Activated CD4-positive, alpha-beta memory T cell treated with anti-CD3 and anti-CD28 coated beads, Interleukin-2, amount 10 ng/mL, durations not matched to agents 7 days and 5 days (primary cell): ENCODE data around the gene GRK4. TPM values are rescaled to one million over a fixed set of nuclear protein-coding genes. Genes with fewer than 3 reads are reported as not detected.

Source experiments
- CTCF ChIA-PET: fragments of 350-600 bp; sonication (Branson Sonifier 250); formaldehyde crosslinking; loops from one replicate; lab custom pipeline; 2021; ENCODE audit warnings: antibody characterized with exemption, inconsistent platforms; lab: Charles Lee
- POLR2A ChIA-PET: fragments of 350-600 bp; sonication (Branson Sonifier 250); formaldehyde crosslinking; loops from one replicate; lab custom pipeline; 2021; ENCODE audit warnings: antibody characterized with exemption; lab: Charles Lee
- DNase-seq: peaks from one replicate; pipeline ENCODE4 v3.0.0-alpha.2; 2020
- H3K27ac Mint-ChIP-seq: one replicate; pipeline ENCODE4 v1.8.0; 2021; ENCODE audit warnings: mild to moderate bottlenecking, mixed read lengths
- H3K27me3 Mint-ChIP-seq: one replicate; pipeline ENCODE4 v1.8.0; 2021; ENCODE audit warnings: mixed read lengths
- H3K36me3 Mint-ChIP-seq: one replicate; pipeline ENCODE4 v1.8.0; 2021; ENCODE audit warnings: low read depth, mixed read lengths
- H3K4me1 Mint-ChIP-seq: one replicate; pipeline ENCODE4 v1.8.0; 2021; ENCODE audit warnings: mixed read lengths
- H3K4me3 Mint-ChIP-seq: one replicate; pipeline ENCODE4 v1.8.0; 2021; ENCODE audit warnings: mild to moderate bottlenecking, mixed read lengths
- H3K9me3 Mint-ChIP-seq: one replicate; pipeline ENCODE4 v1.8.0; 2021; ENCODE audit warnings: mixed read lengths
- total RNA-seq, 2 experiments: library from RNA; stranded (reverse); gene quantifications; one replicate each; pipeline ENCODE4 v1.2.3, GENCODE V29; 2021

GRK4 gene
- total RNA-seq, 2 experiments from 2014 or later = 3.1 to 3.6 TPM

- DNase-seq = no peak
- Mint-ChIP-seq H3K27me3 (peaks cover 10% of the 10 kb centered on the region), H3K36me3 (no peaks in the 10 kb centered on the region), H3K9me3 (no peaks in the 10 kb centered on the region), H3K4me1 (peaks cover 29% of the 10 kb centered on the region), H3K4me3 (no peak overlapping the region), H3K27ac (no peak overlapping the region)
- POLR2A ChIA-PET = no interaction called here
- CTCF ChIA-PET = interaction anchor here (0.7 to 2.9 kb wide), 2 partner anchors 57 to 73 kb away, joined by 3 to 11 read pairs; partner anchors contain the start of genes GRK4 and NOP14
Observed at GRCh38 chr4:3035674-3036073, 72.3 kb downstream of the GRK4 start.

GRCh38 chr4:3036131-3036952 lies 73.0 kb downstream of the GRK4 start:
- H3K27me3 Mint-ChIP-seq = peaks cover 10% of the 10 kb centered on the region
- H3K36me3 Mint-ChIP-seq = no peaks in the 10 kb centered on the region
- peaks cover 33% of the 10 kb centered on the region for H3K4me1 Mint-ChIP-seq
- DNase-seq = no peak
- H3K27ac Mint-ChIP-seq = no peak overlapping the region
- no peak overlapping the region for H3K4me3 Mint-ChIP-seq
- no peaks in the 10 kb centered on the region for H3K9me3 Mint-ChIP-seq
- POLR2A ChIA-PET = no interaction called here
- CTCF ChIA-PET = interaction anchor here (0.7 to 2.9 kb wide), 5 partner anchors 9 to 73 kb away, joined by 3 to 30 read pairs (median 6); partner anchors contain the start of genes GRK4 and NOP14

GRCh38 chr4:3037957-3038461 lies 74.6 kb downstream of the GRK4 start:
- peaks cover 10% of the 10 kb centered on the region for H3K27me3 Mint-ChIP-seq
- H3K27ac Mint-ChIP-seq = no peak overlapping the region
- H3K9me3 Mint-ChIP-seq = no peaks in the 10 kb centered on the region
- H3K36me3 Mint-ChIP-seq = peaks cover 3% of the 10 kb centered on the region
- ChIA-PET CTCF (interaction anchor here (0.6 to 2.9 kb wide), 11 partner anchors 13 to 89 kb away, joined by 3 to 30 read pairs (median 4); partner anchors contain the start of genes GRK4, HTT-AS and NOP14), POLR2A (interaction anchor here (0.6 to 1.2 kb wide), 2 partner anchors 36 to 570 kb away, joined by 3 read pairs; no protein-coding TSS in a partner anchor)
- no peak for DNase-seq
- H3K4me1 Mint-ChIP-seq = peaks cover 47% of the 10 kb centered on the region
- H3K4me3 Mint-ChIP-seq = peak overlapping the region; percentile 7

- ChIA-PET POLR2A (no interaction called here), CTCF (interaction anchor here (1.2 kb wide), 1 partner anchor 61 kb away, joined by 3 read pairs; no protein-coding TSS in a partner anchor)
- peaks cover 10% of the 10 kb centered on the region for H3K27me3 Mint-ChIP-seq
- H3K4me1 Mint-ChIP-seq = peaks cover 61% of the 10 kb centered on the region
- H3K27ac Mint-ChIP-seq = no peak overlapping the region
- H3K36me3 Mint-ChIP-seq = peaks cover 11% of the 10 kb centered on the region
- DNase-seq = no peak
- no peaks in the 10 kb centered on the region for H3K9me3 Mint-ChIP-seq
- no peak overlapping the region for H3K4me3 Mint-ChIP-seq
Observed at GRCh38 chr4:3039706-3040366, 76.5 kb downstream of the GRK4 start.

GRCh38 chr4:3040452-3041191 lies 77.3 kb downstream of the GRK4 start:
- DNase-seq = no peak

GRCh38 chr4:3041192-3042142 lies 78.1 kb downstream of the GRK4 start:
- Mint-ChIP-seq H3K4me1 (peaks cover 78% of the 10 kb centered on the region), H3K9me3 (peaks cover 10% of the 10 kb centered on the region), H3K36me3 (peaks cover 19% of the 10 kb centered on the region), H3K4me3 (peak overlapping the region; percentile 80), H3K27me3 (peaks cover 10% of the 10 kb centered on the region), H3K27ac (peak overlapping the region; percentile 91)
- CTCF ChIA-PET = interaction anchor here (0.6 to 1.5 kb wide), 4 partner anchors 25 to 106 kb away, joined by 3 to 6 read pairs (median 4); partner anchors contain the start of genes GRK4 and NOP14
- POLR2A ChIA-PET = interaction anchor here (0.6 to 1.8 kb wide), 10 partner anchors 11 to 87 kb away, joined by 3 to 11 read pairs (median 4); partner anchors contain the start of genes GRK4, HTT, HTT-AS and NOP14
- DNase-seq = peak; percentile 65

More at GRCh38 chr4:3040452-3041191, 77.3 kb downstream of the GRK4 start:
- peaks cover 7% of the 10 kb centered on the region for H3K9me3 Mint-ChIP-seq
- H3K27ac Mint-ChIP-seq = peak overlapping the region; percentile 91
- peaks cover 17% of the 10 kb centered on the region for H3K36me3 Mint-ChIP-seq
- peaks cover 69% of the 10 kb centered on the region for H3K4me1 Mint-ChIP-seq
- CTCF ChIA-PET = interaction anchor here (1.2 to 1.5 kb wide), 3 partner anchors 62 to 105 kb away, joined by 3 to 6 read pairs (median 3); partner anchors contain the start of genes GRK4 and NOP14
- POLR2A ChIA-PET = interaction anchor here (1.0 to 1.8 kb wide), 4 partner anchors 12 to 79 kb away, joined by 3 to 11 read pairs (median 6); partner anchors contain the start of genes GRK4, HTT, HTT-AS and NOP14
- peak overlapping the region; percentile 80 for H3K4me3 Mint-ChIP-seq
- H3K27me3 Mint-ChIP-seq = peaks cover 10% of the 10 kb centered on the region

GRCh38 chr4:3042226-3042625 lies 78.9 kb downstream of the GRK4 start:
- Mint-ChIP-seq H3K9me3 (peaks cover 10% of the 10 kb centered on the region), H3K4me1 (peaks cover 75% of the 10 kb centered on the region), H3K27ac (peak overlapping the region; percentile 91), H3K36me3 (peaks cover 19% of the 10 kb centered on the region), H3K27me3 (peaks cover 2% of the 10 kb centered on the region), H3K4me3 (peak overlapping the region; percentile 80)
- DNase-seq = no peak
- ChIA-PET CTCF (interaction anchor here (0.8 to 1.5 kb wide), 2 partner anchors 29 to 79 kb away, joined by 4 to 6 read pairs; partner anchors contain the start of genes GRK4 and NOP14), POLR2A (interaction anchor here (0.6 to 1.8 kb wide), 8 partner anchors 19 to 88 kb away, joined by 3 to 11 read pairs (median 4); partner anchors contain the start of genes HTT and HTT-AS)

- H3K4me3 Mint-ChIP-seq = no peak overlapping the region
- peaks cover 5% of the 10 kb centered on the region for H3K27me3 Mint-ChIP-seq
- H3K9me3 Mint-ChIP-seq = peaks cover 10% of the 10 kb centered on the region
- peaks cover 19% of the 10 kb centered on the region for H3K36me3 Mint-ChIP-seq
- no peak overlapping the region for H3K27ac Mint-ChIP-seq
- no peak for DNase-seq
- peaks cover 75% of the 10 kb centered on the region for H3K4me1 Mint-ChIP-seq
- POLR2A ChIA-PET = interaction anchor here (0.6 kb wide), 1 partner anchor 172 kb away, joined by 4 read pairs; no protein-coding TSS in a partner anchor
- CTCF ChIA-PET = no interaction called here
Observed at GRCh38 chr4:3043282-3044020, 80.1 kb downstream of the GRK4 start.

GRCh38 chr4:3044870-3045819 lies 81.8 kb downstream of the GRK4 start:
- H3K9me3 Mint-ChIP-seq = peaks cover 10% of the 10 kb centered on the region
- peaks cover 67% of the 10 kb centered on the region for H3K4me1 Mint-ChIP-seq
- H3K4me3 Mint-ChIP-seq = peak overlapping the region; percentile 27
- H3K27me3 Mint-ChIP-seq = peaks cover 17% of the 10 kb centered on the region
- POLR2A ChIA-PET = interaction anchor here (0.7 to 1.9 kb wide), 4 partner anchors 29 to 157 kb away, joined by 3 to 5 read pairs (median 4); partner anchors contain the start of genes GRK4, HTT, HTT-AS and NOP14
- H3K27ac Mint-ChIP-seq = peak overlapping the region; percentile 75
- DNase-seq = peak; percentile 90
- CTCF ChIA-PET = interaction anchor here (1.0 to 2.1 kb wide), 4 partner anchors 8 to 82 kb away, joined by 3 to 9 read pairs (median 4); partner anchors contain the start of genes GRK4 and NOP14
- H3K36me3 Mint-ChIP-seq = peaks cover 21% of the 10 kb centered on the region
